MG63 (cell line): ENCODE measurements around the gene ATAD5. TPM values are rescaled to one million over a fixed set of nuclear protein-coding genes. Genes with fewer than 3 reads are reported as not detected.
"Not testable (repeated sequence)": the region's sequence is repeated elsewhere in the genome, so short reads cannot be mapped to it uniquely, and the experiment has no call there.

Source experiments
- DNase-seq: peaks from one replicate; pipeline ENCODE4 v3.0.0-alpha.2; 2020
- H3K27me3 ChIP-seq: fragments of 250-450 bp; sonication (Bioruptor Pico); 2 replicates; pipeline ENCODE4 v1.5.1; 2020; ENCODE audit warnings: mild to moderate bottlenecking, moderate library complexity
- H3K36me3 ChIP-seq: fragments of 250-450 bp; sonication (Bioruptor Pico); 2 replicates; pipeline ENCODE4 v1.5.1; 2020; ENCODE audit warnings: mild to moderate bottlenecking, moderate library complexity
- H3K4me3 ChIP-seq: fragments of 250-450 bp; sonication (Bioruptor Pico); 2 replicates; pipeline ENCODE4 v1.5.1; 2020; ENCODE audit warnings: mild to moderate bottlenecking, moderate library complexity
- H3K9me3 ChIP-seq: fragments of 250-450 bp; sonication (Bioruptor Pico); 2 replicates; pipeline ENCODE4 v1.5.1; 2020; ENCODE audit warnings: mild to moderate bottlenecking, moderate library complexity
- total RNA-seq: library from RNA; depleted of rRNA; stranded (reverse); fragments of >200 nt; shearing (Covaris generic); gene quantifications from 2 replicates; pipeline ENCODE4 v1.2.3, GENCODE V29; 2014; ENCODE audit warnings: low replicate concordance

The ATAD5 gene
- total RNA-seq, 1 experiment from 2014 or later, result 2.4 TPM

GRCh38 chr17:30864636-30865035 is 32.9 kb downstream of the ATAD5 start:
- peaks cover 56% of the 10 kb centered on the region for H3K36me3 ChIP-seq
- DNase-seq, result no peak
- H3K4me3 ChIP-seq, result no peak overlapping the region

GRCh38 chr17:30869005-30869404 is 37.2 kb downstream of the ATAD5 start:
- Histone ChIP-seq H3K4me3 (no peak overlapping the region), H3K27me3 (no peaks in the 10 kb centered on the region), H3K36me3 (peaks cover 71% of the 10 kb centered on the region), H3K9me3 (no peaks in the 10 kb centered on the region)
- DNase-seq, result no peak

More at GRCh38 chr17:30864636-30865035, 32.9 kb downstream of the ATAD5 start:
- no peaks in the 10 kb centered on the region for H3K9me3 ChIP-seq
- H3K27me3 ChIP-seq, result no peaks in the 10 kb centered on the region

DNA sequence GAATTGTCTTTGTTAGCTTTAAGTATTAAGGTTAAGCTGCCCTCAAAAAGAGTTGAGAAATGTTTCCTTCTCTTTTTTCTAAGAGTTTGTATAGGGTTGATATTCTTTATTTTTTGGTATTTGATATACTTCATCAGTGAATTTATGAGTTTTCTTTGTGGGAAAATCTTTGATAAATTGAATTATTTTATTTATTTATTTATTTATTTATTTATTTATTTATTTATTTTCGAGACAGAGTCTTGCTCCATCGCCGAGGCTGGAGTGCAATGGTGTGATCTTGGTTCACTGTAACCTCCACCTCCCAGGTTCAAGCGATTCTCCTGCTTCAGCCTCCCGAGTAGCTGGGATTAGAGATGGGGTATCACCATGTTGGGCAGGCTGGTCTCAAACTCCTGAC is 54.4 kb downstream of the ATAD5 start:
- no peak overlapping the region for H3K4me3 ChIP-seq
- H3K36me3 ChIP-seq, result peaks cover 45% of the 10 kb centered on the region
- DNase-seq, result no peak
- H3K27me3 ChIP-seq, result no peaks in the 10 kb centered on the region
- H3K9me3 ChIP-seq, result no peaks in the 10 kb centered on the region

- no peaks in the 10 kb centered on the region for H3K27me3 ChIP-seq
- peaks cover 63% of the 10 kb centered on the region for H3K36me3 ChIP-seq
- H3K4me3 ChIP-seq, result no peak overlapping the region
- H3K9me3 ChIP-seq, result no peaks in the 10 kb centered on the region
- no peak for DNase-seq
Observed at GRCh38 chr17:30894236-30894635, 62.5 kb downstream of the ATAD5 start.

DNA sequence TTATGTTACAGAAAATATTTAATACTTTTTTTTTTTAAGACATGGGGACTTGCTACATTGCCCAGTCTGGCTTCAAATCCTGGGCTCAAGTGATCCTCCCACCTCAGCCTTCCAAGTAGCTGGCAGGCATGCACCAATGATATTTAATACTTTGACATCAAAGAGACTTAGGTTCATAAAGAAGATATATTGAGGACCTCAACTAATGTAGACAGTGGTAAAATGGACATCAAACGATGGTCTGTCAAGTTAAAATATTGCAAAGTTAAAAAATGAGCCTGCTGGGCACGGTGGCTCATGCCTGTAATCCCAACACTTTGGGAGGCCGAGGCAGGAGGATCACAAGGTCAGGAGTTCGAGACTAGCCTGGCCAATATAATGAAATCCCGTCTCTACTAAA is 65.5 kb downstream of the ATAD5 start:
- H3K4me3 ChIP-seq, result no peak overlapping the region
- H3K9me3 ChIP-seq, result no peaks in the 10 kb centered on the region
- peaks cover 62% of the 10 kb centered on the region for H3K36me3 ChIP-seq
- DNase-seq, result no peak
- H3K27me3 ChIP-seq, result no peaks in the 10 kb centered on the region

DNA sequence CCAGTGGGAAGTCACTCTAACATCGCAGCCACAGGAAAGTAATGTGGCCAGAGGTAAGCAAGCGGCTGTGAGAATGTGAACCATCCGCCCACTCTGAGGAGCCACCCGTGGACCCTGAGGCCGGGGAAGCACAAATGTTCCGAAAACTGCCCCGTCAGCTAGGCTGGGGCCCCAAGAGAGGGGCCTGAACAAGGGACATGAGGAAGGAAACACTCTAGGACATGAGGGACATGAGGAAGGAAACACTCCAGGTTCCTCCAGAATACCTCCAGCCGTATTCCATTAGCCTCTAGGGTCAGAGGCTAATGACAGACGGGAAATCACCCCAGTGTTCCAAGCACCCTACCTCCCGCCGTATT is 74.0 kb downstream of the ATAD5 start:
- DNase-seq, result no peak
- no peaks in the 10 kb centered on the region for H3K27me3 ChIP-seq
- H3K9me3 ChIP-seq, result no peaks in the 10 kb centered on the region
- H3K4me3 ChIP-seq, result peak overlapping the region; percentile 75
- H3K36me3 ChIP-seq, result peaks cover 26% of the 10 kb centered on the region

- DNase-seq, result peak; percentile 93
- Histone ChIP-seq H3K27me3 (no peaks in the 10 kb centered on the region), H3K9me3 (no peaks in the 10 kb centered on the region), H3K36me3 (peaks cover 25% of the 10 kb centered on the region), H3K4me3 (peak within 1 kb of the TSS; percentile 75)
Observed at GRCh38 chr17:30906101-30906911, 74.5 kb downstream of the ATAD5 start, which contains the start of gene TEFM. Gene TEFM (minus strand): TSS chr17:30906238. CDS start chr17:30906198, 40 bp downstream.

GRCh38 chr17:30908717-30909420 is 77.1 kb downstream of the ATAD5 start:
- H3K4me3 ChIP-seq, result no peak overlapping the region

GRCh38 chr17:30910151-30910550 is 78.4 kb downstream of the ATAD5 start:
- H3K9me3 ChIP-seq, H3K27me3 ChIP-seq, H3K4me3 ChIP-seq, H3K36me3 ChIP-seq, DNase-seq: not testable (repeated sequence)

More at GRCh38 chr17:30908717-30909420, 77.1 kb downstream of the ATAD5 start:
- no peak for DNase-seq
- Histone ChIP-seq H3K36me3 (peaks cover 5% of the 10 kb centered on the region), H3K27me3 (no peaks in the 10 kb centered on the region), H3K9me3 (no peaks in the 10 kb centered on the region)

- H3K27me3 ChIP-seq, result no peaks in the 10 kb centered on the region; the same call in none of the 2 replicates
- H3K9me3 ChIP-seq, result no peaks in the 10 kb centered on the region
- no peak for DNase-seq
- H3K36me3 ChIP-seq, result no peaks in the 10 kb centered on the region
- H3K4me3 ChIP-seq, result no peak overlapping the region
Observed at GRCh38 chr17:30913955-30914354, 82.2 kb downstream of the ATAD5 start.

GRCh38 chr17:30915833-30916611 is 84.3 kb downstream of the ATAD5 start:
- H3K27me3 ChIP-seq, result no peaks in the 10 kb centered on the region; the same call in none of the 2 replicates
- DNase-seq, result no peak
- H3K4me3 ChIP-seq, result no peak overlapping the region
- H3K9me3 ChIP-seq, result no peaks in the 10 kb centered on the region
- H3K36me3 ChIP-seq, result no peaks in the 10 kb centered on the region

GRCh38 chr17:30917050-30917449 is 85.3 kb downstream of the ATAD5 start:
- no peaks in the 10 kb centered on the region for H3K9me3 ChIP-seq
- DNase-seq, result no peak
- H3K27me3 ChIP-seq, result no peaks in the 10 kb centered on the region; the same call in none of the 2 replicates
- no peaks in the 10 kb centered on the region for H3K36me3 ChIP-seq
- H3K4me3 ChIP-seq, result no peak overlapping the region

DNA sequence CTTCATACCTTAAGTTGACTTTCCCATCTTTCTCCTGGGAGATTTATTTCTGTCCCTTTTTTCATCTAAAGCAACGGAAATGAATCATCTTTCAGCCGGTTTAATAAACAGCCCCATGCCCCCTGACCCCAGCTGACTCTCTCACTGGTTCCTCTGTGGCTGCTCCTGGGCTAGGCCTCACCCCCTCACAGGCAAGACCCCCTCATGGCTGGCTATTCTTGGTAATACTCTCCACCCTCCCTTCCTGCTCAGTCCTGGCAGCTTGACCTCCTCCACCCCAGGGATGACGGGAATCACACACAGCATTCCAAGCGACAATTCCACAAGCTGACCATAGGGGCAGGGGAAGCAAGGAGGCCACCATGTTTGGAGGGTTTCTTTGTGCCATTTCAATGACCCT is 88.5 kb downstream of the ATAD5 start:
- Histone ChIP-seq H3K9me3 (no peaks in the 10 kb centered on the region), H3K36me3 (no peaks in the 10 kb centered on the region), H3K4me3 (no peak overlapping the region), H3K27me3 (peaks cover 9% of the 10 kb centered on the region)
- peak; percentile 40 for DNase-seq

GRCh38 chr17:30920683-30921543 is 89.1 kb downstream of the ATAD5 start:
- no peak for DNase-seq
- Histone ChIP-seq H3K27me3 (peaks cover 9% of the 10 kb centered on the region), H3K9me3 (no peaks in the 10 kb centered on the region), H3K36me3 (no peaks in the 10 kb centered on the region), H3K4me3 (no peak overlapping the region)

GRCh38 chr17:30921544-30922196 is 89.9 kb downstream of the ATAD5 start, which contains the start of gene ADAP2:
Gene ADAP2 (plus strand): TSS chr17:30921945. CDS start chr17:30922015, 70 bp downstream.
- Histone ChIP-seq H3K9me3 (no peaks in the 10 kb centered on the region), H3K4me3 (no peak within 1 kb of the TSS), H3K36me3 (no peaks in the 10 kb centered on the region), H3K27me3 (peaks cover 9% of the 10 kb centered on the region)
- no peak for DNase-seq
